Kidney (tissue), 14 donors: ENCODE measurements around the gene MIGA2. TPM values are rescaled to one million over a fixed set of nuclear protein-coding genes. Genes with fewer than 3 reads are reported as not detected.

Experiments used
- DNase-seq, 5 donors: peaks; one replicate each; pipeline ENCODE4 v3.0.0-alpha.2; 2013 to 2020
- FAIRE-seq: peaks from 2 replicates; lab custom pipeline; 2012; peaks lifted over from hg19 to GRCh38; lab: Jason Lieb, UNC
- H3K27ac ChIP-seq, 2 donors: one replicate each; pipeline ENCODE4 v1.7.0; 2013; ENCODE audit warnings: low read depth in 2 of 2, low read length in 2 of 2, inconsistent platforms in 1 of 2
- H3K27me3 ChIP-seq: one replicate; pipeline ENCODE4 v1.7.1; 2013; ENCODE audit warnings: low read length, inconsistent platforms; ENCODE audit not compliant: control insufficient read depth, insufficient read depth
- H3K36me3 ChIP-seq, 3 donors: one replicate each; pipeline versions ENCODE4 v1.7.0 to v1.7.1; 2013; ENCODE audit warnings: low read length in 3 of 3, control low read depth in 1 of 3, inconsistent platforms in 1 of 3; ENCODE audit not compliant: insufficient read depth in 3 of 3, control insufficient read depth in 2 of 3
- H3K4me1 ChIP-seq, 3 donors: one replicate each; pipeline versions ENCODE4 v1.7.0 to v1.7.1; 2013; ENCODE audit warnings: low read length in 3 of 3, inconsistent platforms in 1 of 3, low read depth in 1 of 3; ENCODE audit not compliant: control insufficient read depth in 2 of 3, insufficient read depth in 2 of 3
- H3K4me3 ChIP-seq, 3 donors: one replicate each; pipeline versions ENCODE4 v1.7.0 to v1.8.1; 2013; ENCODE audit warnings: low read length in 3 of 3, control low read depth in 1 of 3, inconsistent platforms in 1 of 3
- H3K9ac ChIP-seq, 3 donors: one replicate each; pipeline versions ENCODE4 v1.7.0 to v1.7.1; 2013; ENCODE audit warnings: low read length in 3 of 3, control low read depth in 1 of 3, inconsistent platforms in 1 of 3
- H3K9me3 ChIP-seq, 3 donors: one replicate each; pipeline versions ENCODE4 v1.7.0 to v1.7.1; 2013; ENCODE audit warnings: low read length in 3 of 3, control low read depth in 1 of 3, inconsistent platforms in 1 of 3; ENCODE audit not compliant: control insufficient read depth in 2 of 3, insufficient read depth in 1 of 3
- CTCF ChIP-seq: IDR thresholded peaks from 3 replicates; pipeline ENCODE4 v1.5.1; 2012; ENCODE audit warnings: mild to moderate bottlenecking, moderate library complexity, borderline replicate concordance; ENCODE audit not compliant: insufficient read depth; ENCODE audit errors: extremely low read depth
- intact Hi-C: fragments of 100-400 bp; cut with DNase I; formaldehyde crosslinking; loops from one replicate; pipeline ENCODE4 v1.11.1; 2022
- polyA plus RNA-seq: library from polyadenylated mRNA; stranded (reverse); fragments of 350-450 nt; fragmentation: Illumina TruSeq; extraction: RNeasy Lipid Tissue Mini Kit (QIAGEN cat#74804); gene quantifications from one replicate; pipeline ENCODE4 v1.2.3, GENCODE V29; 2014; ENCODE audit warnings: low read depth, low replicate concordance; ENCODE audit not compliant: insufficient read depth
- total RNA-seq: library from RNA; stranded (reverse); fragmentation: NEBNext Ultra II Directional; extraction: Animal tissue kit (Norgen Biotek cat#: 25700); gene quantifications from one replicate; pipeline ENCODE4 v1.2.1, GENCODE V29; 2021
- donor health status: control.
- donor health status: control.
- donor health status: control.
- donor health status: control.
- donor health status: control.
- donor health status: DM: yes; HTN: yes; CAD: no.
- donor health status: Normal renal cell carcinoma (clear cell type).

Gene MIGA2
- total and polyA plus RNA-seq, 2 donors from 2014 or later = 26.1 to 29.9 TPM

GRCh38 chr9:129007766-129008468 lies 28.5 kb upstream of the MIGA2 start:
- H3K36me3 ChIP-seq = peaks cover 3 to 29% (median 8%) of the 10 kb centered on the region in 3 donors
- FAIRE-seq (no peak), DNase-seq (peak in 1 of 5 donors; percentile 61)
- H3K27ac ChIP-seq = no peak overlapping the region
- no peaks in the 10 kb centered on the region for H3K4me1 ChIP-seq
- no peaks in the 10 kb centered on the region for H3K9me3 ChIP-seq
- H3K9ac ChIP-seq = no peak overlapping the region
- H3K4me3 ChIP-seq = no peak overlapping the region
- intact Hi-C loops = no loop called here
- TF ChIP-seq CTCF = no peak
- H3K27me3 ChIP-seq = no peaks in the 10 kb centered on the region

GRCh38 chr9:129008469-129008965 lies 27.9 kb upstream of the MIGA2 start:
- FAIRE-seq (no peak), DNase-seq (peak in 1 of 5 donors; percentile 73)
- Histone ChIP-seq H3K9me3 (no peaks in the 10 kb centered on the region), H3K36me3 (peaks cover 0 to 28% (median 8%) of the 10 kb centered on the region in 3 donors), H3K27ac (no peak overlapping the region), H3K9ac (no peak overlapping the region), H3K27me3 (no peaks in the 10 kb centered on the region), H3K4me1 (no peaks in the 10 kb centered on the region), H3K4me3 (no peak overlapping the region)
- intact Hi-C loops = no loop called here
- no peak for TF ChIP-seq CTCF

- Histone ChIP-seq H3K9me3 (no peaks in the 10 kb centered on the region), H3K4me1 (no peaks in the 10 kb centered on the region), H3K9ac (no peak overlapping the region), H3K27ac (no peak overlapping the region), H3K36me3 (peaks cover 0 to 33% (median 8%) of the 10 kb centered on the region in 3 donors), H3K4me3 (no peak overlapping the region), H3K27me3 (no peaks in the 10 kb centered on the region)
- DNase-seq (peak in 2 of 5 donors; percentile 36 to 64), FAIRE-seq (no peak)
- intact Hi-C loops = no loop called here
- TF ChIP-seq CTCF = no peak
Observed at GRCh38 chr9:129008986-129009583, 27.3 kb upstream of the MIGA2 start.
